Tibial nerve (tissue), 4 donors: Measurements from ENCODE around the gene ASF1B.

Experiments
- CTCF ChIP-seq, 5 experiments: fragments of 200-600 bp in 3 of 5; fragments of 450-650 bp in 2 of 5; sonication (generic) in 3 of 5; IDR thresholded peaks; one replicate each; pipeline ENCODE4 v1.5.1; 2016 to 2019; ENCODE audit warnings: antibody characterized with exemption in 5 of 5, mild to moderate bottlenecking in 3 of 5, moderate library complexity in 2 of 5
- EP300 ChIP-seq, 2 donors: sonication (generic); formaldehyde crosslinking; IDR thresholded peaks; one replicate each; pipeline ENCODE4 v1.6.1; 2017; ENCODE audit warnings: antibody characterized with exemption in 2 of 2, mild to moderate bottlenecking in 1 of 2
- POLR2A ChIP-seq, 2 donors: fragments of 450-650 bp; IDR thresholded peaks; one replicate each; pipeline ENCODE4 v1.6.1; 2017; ENCODE audit warnings: antibody characterized with exemption in 2 of 2, mild to moderate bottlenecking in 2 of 2, moderate library complexity in 2 of 2

DNA sequence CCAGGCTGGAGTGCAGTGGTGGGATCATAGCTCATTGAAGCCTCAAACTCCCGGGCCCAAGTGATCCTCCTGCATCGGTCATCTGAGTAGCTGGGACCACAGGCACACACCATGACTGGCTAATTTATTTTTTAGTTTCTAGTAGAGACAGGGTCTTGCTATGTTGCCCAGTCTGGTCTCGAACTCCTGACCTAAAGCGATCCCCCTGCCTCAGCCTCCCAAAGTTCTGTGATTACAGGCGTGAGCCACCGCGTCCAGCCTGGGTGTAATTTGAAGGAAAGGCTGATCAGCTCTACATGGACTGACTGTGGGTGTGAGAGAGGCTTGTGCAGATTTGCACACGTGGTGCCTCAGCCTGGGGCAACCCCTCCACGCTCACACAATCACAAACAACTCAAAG lies 38.5 kb upstream of the ASF1B start:
- TF ChIP-seq CTCF (IDR thresholded peaks at IDR 0.05) (no peak), POLR2A (IDR thresholded peaks at IDR 0.05) (no peak), EP300 (IDR thresholded peaks at IDR 0.05) (no peak)
